Measurements from ENCODE around the gene RENBP. TPM values are rescaled to one million over a fixed set of nuclear protein-coding genes. Genes with fewer than 3 reads are reported as not detected.
A peak's percentile ranks its signal among the peaks of the same experiment; 100 is the strongest.

RENBP gene
- total and polyA plus RNA-seq, 11 donors = 5.1 to 35.5 (median 9.9) TPM

DNA sequence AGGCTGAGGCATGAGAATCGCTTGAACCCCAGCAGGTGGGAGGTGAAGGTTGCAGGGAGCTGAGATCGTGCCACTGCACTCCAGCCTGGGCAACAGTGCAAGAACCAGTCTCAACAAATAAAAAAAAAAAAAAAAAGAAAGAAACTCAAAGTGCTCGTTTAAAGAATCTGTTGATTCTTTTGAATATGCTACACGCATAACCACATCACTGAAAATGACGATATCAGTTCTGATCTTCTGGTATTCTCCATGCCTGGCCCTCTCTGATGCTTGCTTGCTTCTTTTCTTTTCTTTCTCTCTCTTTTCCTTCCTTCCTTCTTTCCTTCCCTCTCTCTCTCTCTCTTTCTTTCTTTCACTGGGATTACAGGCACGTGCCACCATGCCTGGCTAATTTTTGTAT, 32.6 kb downstream of the RENBP start:
- H3K9me3 ChIP-seq = no peaks in the 10 kb centered on the region
- peaks cover 0 to 40% (median 0%) of the 10 kb centered on the region in 9 donors for H3K27me3 ChIP-seq
- H3K4me3 ChIP-seq = no peak overlapping the region
- H3K4me1 ChIP-seq = no peaks in the 10 kb centered on the region
- 83 to 93% (median 88%) methylated on average over 6 of the region's 6 CpGs for WGBS, 4 donors
- H3K27ac ChIP-seq = no peak overlapping the region
- H3K36me3 ChIP-seq = peaks cover 0 to 37% (median 0%) of the 10 kb centered on the region in 9 donors
- intact Hi-C loops (cut with DNase I) = no loop called here
- ATAC-seq (no peak), DNase-seq (no peak)
- no peak for TF ChIP-seq POLR2A (IDR thresholded peaks at IDR 0.05)
- TF ChIP-seq, protein P1, sequence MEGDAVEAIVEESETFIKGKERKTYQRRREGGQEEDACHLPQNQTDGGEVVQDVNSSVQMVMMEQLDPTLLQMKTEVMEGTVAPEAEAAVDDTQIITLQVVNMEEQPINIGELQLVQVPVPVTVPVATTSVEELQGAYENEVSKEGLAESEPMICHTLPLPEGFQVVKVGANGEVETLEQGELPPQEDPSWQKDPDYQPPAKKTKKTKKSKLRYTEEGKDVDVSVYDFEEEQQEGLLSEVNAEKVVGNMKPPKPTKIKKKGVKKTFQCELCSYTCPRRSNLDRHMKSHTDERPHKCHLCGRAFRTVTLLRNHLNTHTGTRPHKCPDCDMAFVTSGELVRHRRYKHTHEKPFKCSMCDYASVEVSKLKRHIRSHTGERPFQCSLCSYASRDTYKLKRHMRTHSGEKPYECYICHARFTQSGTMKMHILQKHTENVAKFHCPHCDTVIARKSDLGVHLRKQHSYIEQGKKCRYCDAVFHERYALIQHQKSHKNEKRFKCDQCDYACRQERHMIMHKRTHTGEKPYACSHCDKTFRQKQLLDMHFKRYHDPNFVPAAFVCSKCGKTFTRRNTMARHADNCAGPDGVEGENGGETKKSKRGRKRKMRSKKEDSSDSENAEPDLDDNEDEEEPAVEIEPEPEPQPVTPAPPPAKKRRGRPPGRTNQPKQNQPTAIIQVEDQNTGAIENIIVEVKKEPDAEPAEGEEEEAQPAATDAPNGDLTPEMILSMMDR (IDR thresholded peaks at IDR 0.05) = no peak

GRCh38 chrX:153910446-153910845, 34.0 kb downstream of the RENBP start:
- TF ChIP-seq, protein P1 (IDR thresholded peaks at IDR 0.05) = no peak
- TF ChIP-seq POLR2A (IDR thresholded peaks at IDR 0.05) = no peak
- intact Hi-C loops (cut with DNase I) = no loop called here

GRCh38 chrX:153909980-153910360, 34.5 kb downstream of the RENBP start:
- intact Hi-C loops (cut with DNase I) = loop anchor here in 2 of 10 donors (10.0 kb wide), 1 partner anchor 75 kb away; the partner anchor contains the start of gene PDZD4 (in 2 of the 2)
- DNase-seq (peak in 1 of 5 donors; percentile 40), ATAC-seq (no peak)
- Histone ChIP-seq H3K4me1 (no peaks in the 10 kb centered on the region), H3K36me3 (peaks cover 0 to 27% (median 0%) of the 10 kb centered on the region in 9 donors), H3K27ac (no peak overlapping the region), H3K27me3 (peaks cover 0 to 48% (median 0%) of the 10 kb centered on the region in 9 donors), H3K4me3 (no peak overlapping the region), H3K9me3 (no peaks in the 10 kb centered on the region)
- 86 to 97% (median 96%) methylated on average over 20 to 25 of the region's 25 CpGs for WGBS, 4 donors
- TF ChIP-seq, protein P1 (IDR thresholded peaks at IDR 0.05) = no peak
- no peak for TF ChIP-seq POLR2A (IDR thresholded peaks at IDR 0.05)

More at GRCh38 chrX:153910446-153910845, 34.0 kb downstream of the RENBP start:
- no peak overlapping the region for H3K27ac ChIP-seq
- 92 to 97% (median 95%) methylated on average over 2 to 22 of the region's 22 CpGs for WGBS, 4 donors
- H3K4me1 ChIP-seq = no peaks in the 10 kb centered on the region
- ATAC-seq (no peak), DNase-seq (no peak)
- H3K9me3 ChIP-seq = no peaks in the 10 kb centered on the region
- peaks cover 0 to 27% (median 0%) of the 10 kb centered on the region in 9 donors for H3K36me3 ChIP-seq
- no peak overlapping the region for H3K4me3 ChIP-seq
- H3K27me3 ChIP-seq = peaks cover 0 to 47% (median 0%) of the 10 kb centered on the region in 9 donors

GRCh38 chrX:153909024-153909979, 35.1 kb downstream of the RENBP start:
- intact Hi-C loops (cut with DNase I) = loop anchor here in 2 of 10 donors (10.0 kb wide), 1 partner anchor 75 kb away; the partner anchor contains the start of gene PDZD4 (in 2 of the 2)
- no peak for TF ChIP-seq POLR2A (IDR thresholded peaks at IDR 0.05)
- TF ChIP-seq, protein P1 (IDR thresholded peaks at IDR 0.05) = no peak
- 56 to 72% (median 69%) methylated on average over 15 to 37 of the region's 37 CpGs for WGBS, 4 donors
- Histone ChIP-seq H3K27me3 (peaks cover 0 to 53% (median 0%) of the 10 kb centered on the region in 9 donors), H3K4me1 (peaks cover 0 to 7% (median 0%) of the 10 kb centered on the region in 12 donors), H3K9me3 (no peaks in the 10 kb centered on the region), H3K36me3 (peaks cover 0 to 27% (median 0%) of the 10 kb centered on the region in 9 donors), H3K27ac (no peak overlapping the region), H3K4me3 (no peak overlapping the region)
- ATAC-seq = peak; percentile 13 to 61 (median 32)
- peak in 4 of 5 donors; percentile 21 to 56 (median 49) for DNase-seq
